ENCODE results near the gene RMP24.

RMP24 gene

GRCh38 chr18:35949903-35950627 is 22.4 kb upstream of the RMP24 start (continued):
- no peak for TF ChIP-seq SMAD1 (CRISPR knock-in tag; IDR thresholded peaks at IDR 0.05; ENCODE audit: borderline replicate concordance, low read depth)
- 0 out of 2 replicates have a peak, but pooled peaks have one; percentile 19 for TF ChIP-seq ATF2 (CRISPR knock-in tag; IDR thresholded peaks at IDR 0.05)
- TF ChIP-seq ARNT2 (CRISPR knock-in tag; IDR thresholded peaks at IDR 0.05; ENCODE audit: low read depth), result no peak
- TF ChIP-seq SMC3 (IDR thresholded peaks at IDR 0.05; ENCODE audit: low read length), result peak; percentile 74
- no peak for TF ChIP-seq MAZ (IDR thresholded peaks at IDR 0.05; ENCODE audit: borderline replicate concordance, low read depth, low read length)
- TF ChIP-seq MAZ (CRISPR knock-in tag; IDR thresholded peaks at IDR 0.05; ENCODE audit: low read depth), result peak; percentile 29; the same call in 1 of the 2 replicates
- peak; percentile 55; the same call in 1 of the 2 replicates for TF ChIP-seq ZNF800 (CRISPR knock-in tag; IDR thresholded peaks at IDR 0.05)
- peak; percentile 11 for TF ChIP-seq TEAD3 (CRISPR knock-in tag; optimal IDR thresholded peaks at IDR 0.05; ENCODE audit: borderline replicate concordance)
- TF ChIP-seq IKZF5 (CRISPR knock-in tag; IDR thresholded peaks at IDR 0.05), result peak; percentile 44; the same call in 1 of the 2 replicates
- TF ChIP-seq, protein P1, sequence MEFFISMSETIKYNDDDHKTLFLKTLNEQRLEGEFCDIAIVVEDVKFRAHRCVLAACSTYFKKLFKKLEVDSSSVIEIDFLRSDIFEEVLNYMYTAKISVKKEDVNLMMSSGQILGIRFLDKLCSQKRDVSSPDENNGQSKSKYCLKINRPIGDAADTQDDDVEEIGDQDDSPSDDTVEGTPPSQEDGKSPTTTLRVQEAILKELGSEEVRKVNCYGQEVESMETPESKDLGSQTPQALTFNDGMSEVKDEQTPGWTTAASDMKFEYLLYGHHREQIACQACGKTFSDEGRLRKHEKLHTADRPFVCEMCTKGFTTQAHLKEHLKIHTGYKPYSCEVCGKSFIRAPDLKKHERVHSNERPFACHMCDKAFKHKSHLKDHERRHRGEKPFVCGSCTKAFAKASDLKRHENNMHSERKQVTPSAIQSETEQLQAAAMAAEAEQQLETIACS (CRISPR knock-in tag; IDR thresholded peaks at IDR 0.05), result no peak
- 0 out of 2 replicates have a peak, but pooled peaks have one; percentile 3 for TF ChIP-seq ZNF441 (CRISPR knock-in tag; IDR thresholded peaks at IDR 0.05; ENCODE audit: borderline replicate concordance)
- TF ChIP-seq NPAS2 (CRISPR knock-in tag; IDR thresholded peaks at IDR 0.05; ENCODE audit: borderline replicate concordance), result no peak
- TF ChIP-seq HNRNPLL (IDR thresholded peaks at IDR 0.05; ENCODE audit: low read depth, low read length, poor library complexity, severe bottlenecking), result peak; percentile 43
- peak; percentile 41; the same call in 1 of the 2 replicates for TF ChIP-seq HDAC1 (CRISPR knock-in tag; IDR thresholded peaks at IDR 0.05)
- TF ChIP-seq PCBP2 (optimal IDR thresholded peaks at IDR 0.05; ENCODE audit: low read depth, low read length, poor library complexity, severe bottlenecking), result no peak
- no peak for TF ChIP-seq ZMYM3 (CRISPR knock-in tag; IDR thresholded peaks at IDR 0.05)
- peak; percentile 29; the same call in 1 of the 2 replicates for TF ChIP-seq GABPB1 (CRISPR knock-in tag; IDR thresholded peaks at IDR 0.05)
- no peak for TF ChIP-seq YY1 (IDR thresholded peaks at IDR 0.05; ENCODE audit: insufficient read depth, insufficient replicate concordance, low read depth, low read length)
- no peak for TF ChIP-seq ZFP1 (CRISPR knock-in tag; IDR thresholded peaks at IDR 0.05)
- TF ChIP-seq ZNF382 (CRISPR knock-in tag; IDR thresholded peaks at IDR 0.05; ENCODE audit: borderline replicate concordance), result no peak
- 0 out of 2 replicates have a peak, but pooled peaks have one; percentile 27 for TF ChIP-seq POGZ (CRISPR knock-in tag; IDR thresholded peaks at IDR 0.05)
- TF ChIP-seq SP2 (CRISPR knock-in tag; IDR thresholded peaks at IDR 0.05), result no peak
- no peak for TF ChIP-seq CENPT (CRISPR knock-in tag; IDR thresholded peaks at IDR 0.05; ENCODE audit: low read depth)
- TF ChIP-seq ASH2L (IDR thresholded peaks at IDR 0.05; ENCODE audit: insufficient read length, low read depth, low read length), result peak; percentile 54
- TF ChIP-seq TBX2 (CRISPR knock-in tag; IDR thresholded peaks at IDR 0.05; ENCODE audit: borderline replicate concordance), result peak; percentile 9; the same call in 1 of the 2 replicates
